ENCODE data around the gene GTF3C2.
"Not testable (repeated sequence)": the region's sequence is repeated elsewhere in the genome, so short reads cannot be mapped to it uniquely, and the experiment has no call there.

The GTF3C2 gene

GRCh38 chr2:27354597-27354927 lies 2.0 kb downstream of the GTF3C2 start:
- TF ChIP-seq CTCF (IDR thresholded peaks at IDR 0.05; ENCODE audit: borderline replicate concordance, insufficient read depth, low read depth, low read length): no peak
- no peak overlapping the region for H3K4me3 ChIP-seq (ENCODE audit: low read depth, low read length)

GRCh38 chr2:27353762-27354596 lies 2.6 kb downstream of the GTF3C2 start:
- H3K4me3 ChIP-seq (ENCODE audit: low read depth, low read length): no peak overlapping the region
- TF ChIP-seq CTCF (IDR thresholded peaks at IDR 0.05; ENCODE audit: borderline replicate concordance, insufficient read depth, low read depth, low read length): no peak

- not testable (repeated sequence) for H3K4me3 ChIP-seq (ENCODE audit: low read depth, low read length)
Observed at GRCh38 chr2:27353386-27353761, 3.2 kb downstream of the GTF3C2 start.

DNA sequence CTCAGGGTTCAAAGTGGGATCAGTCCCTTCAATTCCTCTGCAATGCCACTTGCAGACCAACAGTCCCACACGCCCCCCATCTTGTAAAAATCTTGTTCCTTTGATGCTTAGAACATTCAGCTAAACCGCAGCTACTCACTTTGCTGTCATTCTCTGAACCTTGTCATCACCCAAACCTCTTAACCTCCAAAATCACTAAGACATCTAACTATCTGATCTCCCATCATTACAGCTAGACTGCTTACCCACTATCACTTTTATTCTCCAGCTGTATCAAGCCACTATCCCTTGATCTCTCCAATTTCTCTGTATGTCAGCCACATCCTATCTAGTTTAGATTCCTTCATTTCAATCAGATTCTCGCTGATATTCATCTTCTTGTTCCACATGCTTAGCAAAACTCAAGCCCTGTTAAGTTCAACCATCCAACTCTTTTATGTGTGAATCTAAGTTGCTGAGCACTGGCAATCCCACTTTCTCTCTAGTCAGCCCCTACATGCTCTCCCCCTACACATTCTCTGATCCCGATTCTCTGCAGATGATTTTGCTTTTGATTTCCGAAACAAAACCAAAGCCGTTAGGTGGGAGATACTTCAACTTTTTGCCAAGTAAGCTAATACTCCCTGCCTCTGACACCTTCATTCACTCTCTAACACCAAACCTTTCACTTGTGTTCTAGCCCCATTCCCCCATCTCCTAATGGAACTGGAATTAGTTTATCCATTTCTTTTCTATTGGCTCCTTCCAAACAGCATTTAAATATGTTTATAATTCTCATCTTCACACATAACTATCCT lies 4.6 kb downstream of the GTF3C2 start:
- no peak overlapping the region for H3K4me3 ChIP-seq (ENCODE audit: low read depth, low read length)
- TF ChIP-seq CTCF (IDR thresholded peaks at IDR 0.05; ENCODE audit: borderline replicate concordance, insufficient read depth, low read depth, low read length): no peak

GRCh38 chr2:27350106-27350693 lies 6.4 kb downstream of the GTF3C2 start:
- H3K4me3 ChIP-seq (ENCODE audit: low read depth, low read length): no peak overlapping the region
- no peak for TF ChIP-seq CTCF (IDR thresholded peaks at IDR 0.05; ENCODE audit: borderline replicate concordance, insufficient read depth, low read depth, low read length)

DNA sequence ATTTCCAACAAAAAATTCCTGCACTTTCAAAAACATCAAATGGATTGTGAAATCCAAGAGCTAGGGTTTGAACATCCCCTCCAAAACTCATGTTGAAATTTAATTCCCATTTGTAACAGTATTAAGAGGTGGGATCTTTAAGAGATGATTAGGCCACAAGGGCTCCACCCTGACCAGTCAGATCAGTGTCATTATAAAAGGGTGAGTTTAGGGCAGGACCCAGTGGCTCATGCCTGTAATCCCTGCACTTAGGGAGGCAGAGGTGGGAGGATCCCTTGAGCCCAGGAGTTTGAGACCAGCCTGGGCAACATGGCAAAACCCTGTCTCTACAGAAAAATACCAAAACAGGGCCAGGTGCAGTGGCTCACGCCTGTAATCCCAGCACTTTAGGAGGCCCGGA lies 8.9 kb downstream of the GTF3C2 start:
- H3K4me3 ChIP-seq (ENCODE audit: low read depth, low read length): no peak overlapping the region
- TF ChIP-seq CTCF (IDR thresholded peaks at IDR 0.05; ENCODE audit: borderline replicate concordance, insufficient read depth, low read depth, low read length): no peak

GRCh38 chr2:27336173-27336572 lies 20.4 kb downstream of the GTF3C2 start:
- no peak overlapping the region for H3K4me3 ChIP-seq (ENCODE audit: low read depth, low read length)
- no peak for TF ChIP-seq CTCF (IDR thresholded peaks at IDR 0.05; ENCODE audit: borderline replicate concordance, insufficient read depth, low read depth, low read length)

Measured in GM12875 (cell line).